Activated CD4-positive, alpha-beta T cell treated with anti-CD3 and anti-CD28 coated beads, Interleukin-2, amount 50 U/mL, for 16 hours (primary cell): ENCODE measurements around the gene HS3ST4.

Experiments used
- DNase-seq: peaks from one replicate; pipeline ENCODE4 v3.0.0-alpha.2; 2020

HS3ST4 gene

DNA sequence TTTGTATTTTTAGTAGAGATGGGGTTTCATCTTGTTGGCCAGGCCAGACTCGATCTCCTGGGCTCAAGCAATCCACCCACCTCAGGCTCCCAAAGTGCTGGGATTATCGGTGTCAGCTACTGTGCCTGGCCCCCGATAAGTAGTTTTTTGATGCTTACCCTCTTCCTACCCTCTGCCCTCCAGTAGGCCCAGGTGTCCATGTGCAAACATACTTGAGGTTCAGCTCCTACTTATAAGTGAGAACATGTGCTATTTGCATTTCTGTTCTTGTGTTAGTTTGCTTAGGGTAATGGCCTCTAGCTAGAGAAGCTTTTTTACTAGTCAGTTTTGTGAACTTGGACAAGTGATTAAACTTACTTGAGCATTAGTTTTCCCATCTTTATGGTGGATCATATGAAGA is 136.8 kb downstream of the HS3ST4 start:
- DNase-seq = no peak

GRCh38 chr16:25832291-25832690 is 140.5 kb downstream of the HS3ST4 start:
- DNase-seq = no peak

- DNase-seq = no peak
These were observed 142.3 kb downstream of the HS3ST4 start for GRCh38 chr16:25834101-25834500.

- no peak for DNase-seq
These were observed 143.4 kb downstream of the HS3ST4 start for GRCh38 chr16:25835126-25835525.

DNA sequence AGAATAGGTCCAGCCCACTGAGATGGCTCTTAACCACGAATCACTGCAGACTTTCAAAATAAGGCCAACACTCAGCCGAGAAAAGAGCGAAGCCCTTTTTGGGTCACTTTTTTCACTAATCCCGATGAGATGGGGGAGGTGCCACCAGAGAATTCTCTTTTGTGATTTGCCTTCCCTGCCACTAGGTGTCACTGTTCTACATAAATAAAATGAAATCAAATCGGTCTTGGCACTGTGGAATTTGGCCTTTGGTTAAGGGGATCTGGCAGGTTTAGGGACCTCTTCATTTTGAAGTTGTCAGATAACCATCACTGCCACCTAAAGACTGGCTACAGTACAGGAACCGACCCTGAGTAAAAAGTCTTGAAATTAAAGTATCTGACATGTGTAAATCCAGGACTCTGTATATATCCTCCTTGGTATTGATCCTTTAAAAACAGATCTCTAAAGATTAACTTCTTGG is 147.0 kb downstream of the HS3ST4 start:
- peak; percentile 49 for DNase-seq

GRCh38 chr16:25841761-25842160 is 150.0 kb downstream of the HS3ST4 start:
- DNase-seq = no peak

- no peak for DNase-seq
These were observed 154.1 kb downstream of the HS3ST4 start for GRCh38 chr16:25845901-25846300.

GRCh38 chr16:25854141-25854540 is 162.4 kb downstream of the HS3ST4 start:
- no peak for DNase-seq

- DNase-seq = no peak
These were observed 163.3 kb downstream of the HS3ST4 start for GRCh38 chr16:25855063-25855462.

DNA sequence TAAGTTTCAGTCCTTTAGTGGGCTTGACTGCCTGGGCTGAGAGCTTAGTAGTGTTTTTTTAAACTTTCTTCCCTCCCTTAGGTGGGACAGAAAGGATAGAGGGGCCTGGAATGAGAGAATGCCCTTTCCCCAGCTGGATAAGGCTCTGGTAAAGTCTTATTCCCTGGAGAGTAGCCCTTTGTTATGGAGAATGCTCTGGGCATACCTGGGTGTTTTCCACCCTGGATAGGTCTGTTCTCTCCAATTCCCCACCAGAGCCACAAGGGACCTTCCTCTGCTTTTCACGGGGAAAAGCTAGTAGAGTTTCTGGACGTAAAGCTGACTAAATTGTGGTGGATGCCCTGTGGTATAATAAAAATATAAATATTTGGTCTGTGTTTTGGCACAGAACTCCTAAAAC is 164.1 kb downstream of the HS3ST4 start:
- DNase-seq = no peak

DNA sequence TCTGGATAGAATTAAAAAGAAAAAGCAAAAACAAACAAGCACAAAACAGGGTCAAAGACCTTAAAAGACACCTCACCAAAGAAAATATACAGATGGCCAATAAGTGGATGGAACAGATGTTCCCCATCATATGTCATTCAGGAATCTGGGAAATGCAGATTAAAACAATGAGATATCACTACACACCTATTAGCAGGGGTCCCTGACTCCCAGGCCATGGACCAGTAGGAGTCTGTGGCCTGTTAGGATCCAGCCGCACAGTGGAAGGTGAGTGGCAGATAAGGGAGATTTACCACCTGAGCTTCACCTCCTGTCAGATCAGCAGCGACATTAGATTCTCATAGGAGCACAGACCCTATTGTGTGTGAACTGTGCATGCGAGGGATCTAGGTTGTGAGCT is 167.9 kb downstream of the HS3ST4 start:
- no peak for DNase-seq

GRCh38 chr16:25867041-25867440 is 175.3 kb downstream of the HS3ST4 start:
- no peak for DNase-seq

DNA sequence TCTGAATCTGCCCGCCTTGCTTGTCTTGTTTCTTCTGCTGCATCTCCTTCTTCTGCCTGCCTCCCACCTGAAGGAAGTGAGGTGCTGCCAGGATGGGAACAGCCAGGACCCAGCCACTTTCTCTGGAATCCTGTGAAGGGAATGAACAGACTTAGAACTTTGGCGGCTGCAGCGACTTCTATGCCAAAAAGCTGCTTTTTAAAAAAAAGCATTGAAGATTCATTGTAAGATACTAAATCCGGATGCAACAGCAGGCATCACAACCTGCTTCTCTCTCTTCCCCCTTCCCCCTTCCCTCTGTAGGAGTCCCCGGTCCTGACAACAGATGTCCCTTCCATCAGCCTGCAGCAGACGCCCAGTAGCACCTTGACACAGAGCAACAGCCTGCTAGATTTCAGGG is 176.3 kb downstream of the HS3ST4 start:
- DNase-seq = no peak

- DNase-seq = no peak
These were observed 177.1 kb downstream of the HS3ST4 start for GRCh38 chr16:25868706-25869370.

GRCh38 chr16:25872369-25873070 is 180.8 kb downstream of the HS3ST4 start:
- DNase-seq = no peak

- DNase-seq = no peak
These were observed 182.4 kb downstream of the HS3ST4 start for GRCh38 chr16:25874196-25874595.

GRCh38 chr16:25875956-25876598 is 184.3 kb downstream of the HS3ST4 start:
- DNase-seq = no peak

DNA sequence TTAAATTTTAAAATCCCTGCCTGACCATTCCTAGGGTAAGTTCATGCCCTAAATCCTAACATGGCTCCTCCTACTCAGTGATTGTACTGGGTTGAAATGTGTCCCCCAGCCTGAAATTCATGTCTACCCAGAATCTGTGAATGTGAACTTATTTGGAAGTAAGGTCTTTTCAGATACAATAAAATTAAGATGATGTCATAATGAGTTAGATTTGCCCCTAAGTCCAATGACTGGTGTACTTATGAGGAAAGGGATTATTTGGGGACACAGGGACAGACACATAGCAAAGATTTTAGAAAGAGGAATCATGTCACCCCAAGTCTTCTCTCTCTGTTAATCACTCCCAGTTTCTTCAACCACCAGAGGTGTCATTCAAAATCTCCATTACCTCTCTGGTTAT is 185.3 kb downstream of the HS3ST4 start:
- DNase-seq = no peak

- no peak for DNase-seq
These were observed 194.8 kb downstream of the HS3ST4 start for GRCh38 chr16:25886598-25886997.

DNA sequence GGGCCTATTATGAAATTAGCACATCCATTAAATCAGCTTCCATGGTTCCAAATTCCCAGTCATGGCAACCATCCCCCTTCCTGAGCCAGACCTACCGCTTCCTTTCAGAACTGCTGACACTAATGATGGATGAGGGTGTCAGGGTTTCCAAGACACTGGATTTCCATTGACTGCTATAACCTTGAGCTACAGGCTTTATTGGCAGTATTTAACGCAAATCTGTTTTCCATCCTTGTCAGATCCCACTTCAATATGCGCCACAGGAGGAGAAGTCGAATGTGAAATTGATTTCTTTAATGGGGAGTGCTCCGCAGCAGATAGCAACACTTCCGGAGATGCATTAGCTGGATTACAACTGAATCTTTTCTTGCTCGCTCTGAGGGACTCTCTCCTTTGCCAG is 197.1 kb downstream of the HS3ST4 start:
- DNase-seq = no peak

GRCh38 chr16:25893332-25893731 is 201.6 kb downstream of the HS3ST4 start:
- no peak for DNase-seq

DNA sequence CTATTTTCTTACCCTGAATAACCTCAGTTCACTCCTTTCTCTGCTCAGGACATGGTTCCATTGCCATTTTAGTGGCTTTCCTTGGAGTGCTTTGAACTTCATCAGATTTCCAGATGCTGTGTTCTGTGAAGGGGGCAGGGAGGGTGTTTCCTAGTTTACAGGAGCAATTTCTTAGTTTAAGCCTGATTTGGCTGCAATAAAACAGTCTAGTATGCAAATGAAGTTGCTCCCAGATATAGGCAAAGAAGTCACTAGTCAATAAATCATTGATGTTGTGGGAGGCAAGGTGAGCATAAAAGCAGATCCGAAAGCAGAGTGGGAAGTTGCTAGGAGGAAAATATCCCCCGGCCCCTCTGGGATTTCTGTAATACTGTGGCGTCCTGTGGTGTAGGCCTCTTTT is 202.3 kb downstream of the HS3ST4 start:
- DNase-seq = no peak

- DNase-seq = no peak
These were observed 203.6 kb downstream of the HS3ST4 start for GRCh38 chr16:25895380-25895779.

- no peak for DNase-seq
These were observed 204.7 kb downstream of the HS3ST4 start for GRCh38 chr16:25896411-25896810.
